ENCODE data around the gene HCST. TPM values are rescaled to one million over a fixed set of nuclear protein-coding genes. Genes with fewer than 3 reads are reported as not detected.

The HCST gene
- total and polyA plus RNA-seq, 10 donors = 31.5 to 130 (median 63.9) TPM

- H3K36me3 ChIP-seq = peaks cover 0 to 54% (median 49%) of the 10 kb centered on the region in 6 donors
- H3K27me3 ChIP-seq (replicated peaks in 1 of 7) = no peaks in the 10 kb centered on the region
- peak overlapping the region; percentile 59 to 89 (median 81) for H3K4me3 ChIP-seq
- DNase-seq = peak; percentile 79
- no peaks in the 10 kb centered on the region for H3K9me3 ChIP-seq
- H3K4me1 ChIP-seq = peaks cover 23 to 65% (median 48%) of the 10 kb centered on the region in 6 donors
- TF ChIP-seq POLR2A (IDR thresholded peaks at IDR 0.05) (no peak), POLR2AphosphoS5 (IDR thresholded peaks at IDR 0.05) (no peak)
- TF ChIP-seq, protein P1, sequence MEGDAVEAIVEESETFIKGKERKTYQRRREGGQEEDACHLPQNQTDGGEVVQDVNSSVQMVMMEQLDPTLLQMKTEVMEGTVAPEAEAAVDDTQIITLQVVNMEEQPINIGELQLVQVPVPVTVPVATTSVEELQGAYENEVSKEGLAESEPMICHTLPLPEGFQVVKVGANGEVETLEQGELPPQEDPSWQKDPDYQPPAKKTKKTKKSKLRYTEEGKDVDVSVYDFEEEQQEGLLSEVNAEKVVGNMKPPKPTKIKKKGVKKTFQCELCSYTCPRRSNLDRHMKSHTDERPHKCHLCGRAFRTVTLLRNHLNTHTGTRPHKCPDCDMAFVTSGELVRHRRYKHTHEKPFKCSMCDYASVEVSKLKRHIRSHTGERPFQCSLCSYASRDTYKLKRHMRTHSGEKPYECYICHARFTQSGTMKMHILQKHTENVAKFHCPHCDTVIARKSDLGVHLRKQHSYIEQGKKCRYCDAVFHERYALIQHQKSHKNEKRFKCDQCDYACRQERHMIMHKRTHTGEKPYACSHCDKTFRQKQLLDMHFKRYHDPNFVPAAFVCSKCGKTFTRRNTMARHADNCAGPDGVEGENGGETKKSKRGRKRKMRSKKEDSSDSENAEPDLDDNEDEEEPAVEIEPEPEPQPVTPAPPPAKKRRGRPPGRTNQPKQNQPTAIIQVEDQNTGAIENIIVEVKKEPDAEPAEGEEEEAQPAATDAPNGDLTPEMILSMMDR (IDR thresholded peaks at IDR 0.05 in 8 of 11, conservative IDR thresholded peaks at IDR 0.05 in 3 of 11) = no peak
- peak overlapping the region; percentile 86 to 99 (median 96) for H3K27ac ChIP-seq
- WGBS, 5 donors = 83 to 94% (median 89%) methylated on average over 13 of the region's 13 CpGs
- intact Hi-C loops (cut with DNase I; ENCODE audit: low total_unique reads) = no loop called here
Measured at GRCh38 chr19:35897706-35898451, 4.5 kb upstream of the HCST start.

GRCh38 chr19:35898499-35898809 lies 3.9 kb upstream of the HCST start:
- DNase-seq = no peak
- H3K27ac ChIP-seq = peak overlapping the region; percentile 86 to 99 (median 96)
- no peaks in the 10 kb centered on the region for H3K9me3 ChIP-seq

GRCh38 chr19:35899547-35900214 lies 2.6 kb upstream of the HCST start:
- Histone ChIP-seq H3K4me3 (peak overlapping the region; percentile 59 to 89 (median 81)), H3K36me3 (peaks cover 0 to 41% (median 31%) of the 10 kb centered on the region in 6 donors), H3K27me3 (replicated peaks in 1 of 7) (no peaks in the 10 kb centered on the region), H3K9me3 (no peaks in the 10 kb centered on the region), H3K27ac (peak overlapping the region; percentile 86 to 99 (median 96)), H3K4me1 (peaks cover 27 to 79% (median 65%) of the 10 kb centered on the region in 6 donors)
- peak; percentile 86 to 92 (median 86) for TF ChIP-seq POLR2AphosphoS5 (IDR thresholded peaks at IDR 0.05)
- no peak for TF ChIP-seq POLR2A (IDR thresholded peaks at IDR 0.05)
- intact Hi-C loops (cut with DNase I; ENCODE audit: low total_unique reads) = no loop called here
- peak; percentile 97 for DNase-seq
- 0 to 1% (median 1%) methylated on average over 29 to 41 of the region's 43 CpGs for WGBS, 5 donors

More at GRCh38 chr19:35898499-35898809, 3.9 kb upstream of the HCST start:
- peak overlapping the region; percentile 59 to 89 (median 81) for H3K4me3 ChIP-seq
- 3 to 14% (median 12%) methylated on average over 14 to 17 of the region's 17 CpGs for whole genome bisulfite sequencing, 5 donors
- H3K36me3 ChIP-seq = peaks cover 0 to 48% (median 43%) of the 10 kb centered on the region in 6 donors
- H3K27me3 ChIP-seq (replicated peaks in 1 of 7) = no peaks in the 10 kb centered on the region
- peaks cover 27 to 67% (median 54%) of the 10 kb centered on the region in 6 donors for H3K4me1 ChIP-seq
- intact Hi-C loops (cut with DNase I; ENCODE audit: low total_unique reads) = no loop called here
- TF ChIP-seq POLR2A (IDR thresholded peaks at IDR 0.05) = no peak
- TF ChIP-seq, protein P1 (IDR thresholded peaks at IDR 0.05 in 8 of 11, conservative IDR thresholded peaks at IDR 0.05 in 3 of 11) = no peak
- no peak for TF ChIP-seq POLR2AphosphoS5 (IDR thresholded peaks at IDR 0.05)

GRCh38 chr19:35901055-35901644 lies 1.2 kb upstream of the HCST start:
- Histone ChIP-seq H3K4me1 (peaks cover 27 to 88% (median 68%) of the 10 kb centered on the region in 6 donors), H3K4me3 (peak overlapping the region in 7 of 8 donors; percentile 69 to 89 (median 83)), H3K36me3 (peaks cover 0 to 30% (median 17%) of the 10 kb centered on the region in 6 donors), H3K27ac (peak overlapping the region; percentile 86 to 99 (median 96)), H3K27me3 (replicated peaks in 1 of 7) (no peaks in the 10 kb centered on the region), H3K9me3 (no peaks in the 10 kb centered on the region)
- DNase-seq = peak; percentile 81
- TF ChIP-seq POLR2AphosphoS5 (IDR thresholded peaks at IDR 0.05) (no peak), POLR2A (IDR thresholded peaks at IDR 0.05) (no peak)
- TF ChIP-seq, protein P1 (IDR thresholded peaks at IDR 0.05 in 8 of 11, conservative IDR thresholded peaks at IDR 0.05 in 3 of 11) = no peak
- WGBS, 5 donors = 68 to 94% (median 75%) methylated on average over 1 to 2 of the region's 2 CpGs
- intact Hi-C loops (cut with DNase I; ENCODE audit: low total_unique reads) = no loop called here

Measured in spleen (tissue), 11 donors.